GM18861 (cell line): ENCODE results near the gene GLYATL1.
"Not testable (repeated sequence)": the region's sequence is repeated elsewhere in the genome, so short reads cannot be mapped to it uniquely, and the experiment has no call there.

ENCODE experiments used
- ATAC-seq: cut with Tn5 transposase; IDR thresholded peaks from one replicate; pipeline ENCODE4 v1.9.1; 2021; ENCODE audit not compliant: unreplicated experiment

Gene GLYATL1

GRCh38 chr11:58992489-58992888, 53.2 kb downstream of the GLYATL1 start:
- ATAC-seq: no peak

DNA sequence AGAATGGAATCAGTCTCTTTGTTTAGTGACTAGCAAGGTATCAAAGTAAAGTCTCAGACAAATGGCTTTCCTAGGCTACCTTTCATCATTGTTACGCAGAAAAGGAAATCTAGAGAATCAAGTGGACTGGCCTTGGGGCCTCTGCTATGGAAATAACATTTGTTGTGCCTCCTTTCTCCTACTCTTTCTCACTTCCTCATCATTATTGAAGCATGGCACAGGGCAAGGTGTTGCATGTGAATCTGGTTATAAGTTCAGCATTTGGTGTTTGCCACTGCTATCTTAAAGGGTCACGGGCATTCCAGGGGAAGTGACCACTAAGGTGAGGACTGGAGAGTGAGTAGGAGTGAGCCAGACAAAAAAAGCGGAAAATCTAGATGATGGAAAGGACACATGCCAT, 54.9 kb downstream of the GLYATL1 start:
- ATAC-seq: no peak

- ATAC-seq: no peak
These were observed 59.4 kb downstream of the GLYATL1 start for GRCh38 chr11:58998480-58999290.

GRCh38 chr11:58999291-58999680, 60.0 kb downstream of the GLYATL1 start:
- peak; percentile 93 for ATAC-seq

DNA sequence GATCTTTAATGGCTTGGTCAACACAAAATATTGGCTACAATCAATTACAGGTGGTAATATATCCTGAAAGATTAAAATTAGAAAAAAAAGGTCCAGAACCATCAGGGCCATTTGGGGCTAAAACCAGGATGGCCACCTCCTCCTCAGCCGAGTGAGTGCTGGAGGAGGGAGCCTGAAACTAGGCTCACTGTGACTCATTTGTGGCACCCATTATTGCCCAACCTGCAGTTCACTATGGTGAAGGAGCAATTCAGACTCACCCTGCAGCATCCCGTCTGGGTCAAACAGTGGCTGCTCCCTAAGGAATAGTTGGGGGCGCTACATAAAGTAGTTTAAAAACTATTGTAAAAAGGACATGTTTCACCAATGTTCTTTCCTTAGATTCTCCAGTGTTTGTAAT, 60.7 kb downstream of the GLYATL1 start:
- ATAC-seq: no peak

- not testable (repeated sequence) for ATAC-seq
These were observed 62.7 kb downstream of the GLYATL1 start for GRCh38 chr11:59002006-59002405.
